GM20000 (cell line): ENCODE results near the gene TNIP2.
A peak's percentile ranks its signal among the peaks of the same experiment; 100 is the strongest.

Experiments used
- DNase-seq: peaks from one replicate; pipeline ENCODE4 v3.0.0; 2012; ENCODE audit warnings: low spot score
- TF ChIP-seq, protein P1 (sequence below): IDR thresholded peaks from 2 replicates; pipeline ENCODE4 v1.5.1; 2012; ENCODE audit warnings: mild to moderate bottlenecking, control low read depth; ENCODE audit errors: extremely low read depth, missing control alignments

The TNIP2 gene

DNA sequence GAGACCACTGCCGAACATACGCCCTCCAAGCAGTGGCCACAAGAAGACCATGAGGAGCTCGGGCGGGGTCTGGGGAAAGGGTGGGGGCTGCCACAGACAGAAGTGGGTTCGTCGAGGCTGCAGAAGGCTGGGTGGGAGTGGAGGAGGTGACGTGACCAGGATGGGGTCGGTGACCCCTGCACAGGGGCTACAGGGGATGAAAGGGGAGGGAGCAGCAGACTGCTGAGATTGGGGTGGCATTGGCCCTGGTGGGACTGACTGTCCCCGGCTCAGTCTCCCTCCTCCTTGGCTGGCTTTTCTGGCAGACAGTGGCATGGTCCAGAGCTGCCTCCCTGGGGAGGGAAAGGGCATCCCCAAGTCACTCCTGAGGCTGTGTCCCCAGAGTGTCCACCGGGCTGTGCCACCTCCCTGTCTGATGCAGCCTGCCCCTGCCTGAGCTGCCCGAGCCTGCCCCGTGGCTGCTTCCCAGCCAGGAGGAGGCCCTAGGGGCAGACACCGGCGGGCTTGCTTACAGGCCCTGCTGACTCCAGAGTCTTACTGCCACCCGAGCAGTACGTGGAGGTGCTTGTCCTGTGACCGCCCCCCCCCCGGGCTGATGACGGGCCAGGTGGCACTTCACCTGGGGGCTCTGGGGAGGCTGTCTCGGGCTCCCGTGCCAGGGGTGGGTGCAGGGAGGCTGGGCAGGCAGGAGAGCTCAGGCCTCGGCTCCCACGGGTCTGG, 44.0 kb upstream of the TNIP2 start:
- TF ChIP-seq, protein P1, sequence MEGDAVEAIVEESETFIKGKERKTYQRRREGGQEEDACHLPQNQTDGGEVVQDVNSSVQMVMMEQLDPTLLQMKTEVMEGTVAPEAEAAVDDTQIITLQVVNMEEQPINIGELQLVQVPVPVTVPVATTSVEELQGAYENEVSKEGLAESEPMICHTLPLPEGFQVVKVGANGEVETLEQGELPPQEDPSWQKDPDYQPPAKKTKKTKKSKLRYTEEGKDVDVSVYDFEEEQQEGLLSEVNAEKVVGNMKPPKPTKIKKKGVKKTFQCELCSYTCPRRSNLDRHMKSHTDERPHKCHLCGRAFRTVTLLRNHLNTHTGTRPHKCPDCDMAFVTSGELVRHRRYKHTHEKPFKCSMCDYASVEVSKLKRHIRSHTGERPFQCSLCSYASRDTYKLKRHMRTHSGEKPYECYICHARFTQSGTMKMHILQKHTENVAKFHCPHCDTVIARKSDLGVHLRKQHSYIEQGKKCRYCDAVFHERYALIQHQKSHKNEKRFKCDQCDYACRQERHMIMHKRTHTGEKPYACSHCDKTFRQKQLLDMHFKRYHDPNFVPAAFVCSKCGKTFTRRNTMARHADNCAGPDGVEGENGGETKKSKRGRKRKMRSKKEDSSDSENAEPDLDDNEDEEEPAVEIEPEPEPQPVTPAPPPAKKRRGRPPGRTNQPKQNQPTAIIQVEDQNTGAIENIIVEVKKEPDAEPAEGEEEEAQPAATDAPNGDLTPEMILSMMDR, result no peak
- DNase-seq, result no peak

DNA sequence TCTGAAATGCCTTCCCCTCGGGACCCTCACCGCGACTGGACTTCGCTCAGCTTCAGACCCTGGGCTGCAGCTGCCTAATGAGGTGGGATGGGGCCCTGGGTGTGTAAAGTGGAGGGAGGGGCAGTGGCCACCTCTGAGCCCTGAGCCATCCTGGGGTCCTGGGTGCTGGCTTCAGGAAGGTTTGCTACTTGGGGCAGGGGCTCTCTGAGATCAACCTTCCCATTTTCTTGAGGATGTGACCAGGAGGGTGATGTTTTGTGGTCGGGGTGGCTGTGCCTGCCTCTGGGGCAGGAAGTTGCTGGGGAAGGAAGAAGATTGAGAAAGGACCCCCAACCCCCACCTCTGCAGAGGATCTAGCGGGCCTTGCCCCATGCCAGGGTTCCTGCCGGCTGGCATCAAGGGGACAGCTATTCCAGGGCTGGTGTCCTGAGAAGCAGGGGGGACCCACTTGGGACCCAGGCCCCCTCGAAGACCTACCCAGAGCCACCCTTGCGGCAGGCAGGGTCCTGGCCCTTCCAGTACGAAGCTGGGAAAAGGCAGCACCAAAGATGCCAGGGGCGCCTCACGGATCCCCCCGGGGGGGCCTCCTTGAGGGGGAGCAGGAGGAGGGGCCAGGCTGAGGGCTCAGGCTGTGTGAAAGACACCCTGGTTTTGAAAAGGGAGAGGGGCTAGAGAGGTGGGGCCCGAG, 43.2 kb upstream of the TNIP2 start:
- no peak for DNase-seq
- TF ChIP-seq, protein P1, result no peak

DNA sequence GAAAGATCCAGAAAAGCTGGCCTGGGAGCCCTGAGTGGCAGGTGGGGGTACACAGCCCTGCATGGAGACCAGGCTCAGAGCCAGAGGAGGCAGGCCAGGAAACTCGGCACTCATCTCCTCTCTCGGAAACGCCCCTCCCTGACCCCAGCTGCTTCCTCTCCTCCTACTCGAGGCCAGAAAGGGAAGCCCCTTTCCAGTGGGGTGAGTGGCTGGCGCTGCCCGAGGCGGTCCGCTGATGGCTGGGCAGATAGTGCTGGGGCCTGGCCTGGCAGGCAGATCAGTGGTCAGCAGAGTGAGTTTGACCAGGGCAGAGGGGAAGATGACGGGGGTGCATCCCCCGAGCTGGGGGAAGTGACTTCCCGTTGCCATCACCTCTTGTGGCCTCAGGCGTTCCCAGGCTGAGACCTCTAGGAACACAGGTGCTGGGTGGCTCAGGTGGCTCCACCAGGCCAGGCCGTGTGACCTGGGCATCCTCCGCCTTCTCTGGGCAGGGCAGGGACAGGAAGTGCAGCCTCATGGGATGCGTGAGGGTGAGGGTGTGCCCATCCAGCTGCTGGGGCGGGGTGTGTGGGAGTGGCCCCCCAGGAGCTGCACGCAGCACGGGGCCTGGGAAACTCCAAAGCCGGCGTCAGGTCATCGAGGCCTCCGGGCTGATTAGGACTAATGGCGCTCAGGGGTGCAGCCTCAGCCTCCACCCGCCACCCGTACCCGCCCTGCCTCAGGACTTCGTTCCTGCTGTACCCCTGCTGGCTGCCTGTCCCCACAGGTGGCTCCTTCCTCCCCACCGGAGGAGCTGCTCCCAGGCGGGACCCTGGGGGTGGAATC, 42.5 kb upstream of the TNIP2 start:
- peak; percentile 75 for DNase-seq
- TF ChIP-seq, protein P1, result no peak

DNA sequence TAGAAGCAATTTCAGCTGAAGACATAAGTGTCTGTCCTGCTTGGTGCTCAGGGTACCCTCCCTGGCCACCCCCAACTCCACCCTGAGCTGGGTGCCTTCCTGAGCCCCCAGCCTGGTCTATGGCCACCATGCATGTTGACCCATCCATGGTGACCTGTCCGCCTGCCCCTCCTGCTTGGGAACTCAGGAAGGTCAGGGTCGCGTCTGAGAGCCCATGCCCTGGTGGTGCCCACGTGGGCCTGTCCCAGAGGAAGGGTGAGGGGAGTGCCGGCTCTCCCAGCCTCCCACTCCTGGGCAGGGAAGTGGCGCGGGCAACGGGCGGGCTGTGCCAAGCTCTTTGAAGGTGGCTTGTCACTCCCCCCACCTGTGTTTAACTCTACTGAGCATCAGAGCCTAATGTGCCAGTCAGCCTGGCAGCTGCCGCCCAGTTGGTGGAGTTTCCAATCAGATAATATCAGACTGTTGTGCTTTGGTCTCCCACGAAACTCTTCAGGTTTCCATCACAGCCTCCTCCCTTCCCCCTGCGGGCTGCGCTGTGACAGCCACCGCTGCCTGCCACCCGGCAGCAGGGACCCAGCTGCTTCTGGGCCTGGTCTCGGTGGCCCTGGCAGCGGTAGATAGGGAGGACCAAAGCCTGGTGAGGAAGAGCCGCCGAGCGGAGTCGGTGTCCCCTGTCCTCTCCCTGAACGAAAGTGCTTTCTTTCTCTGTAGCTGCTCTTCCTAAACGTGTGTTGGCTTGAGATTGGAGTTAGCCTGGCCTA, 41.6 kb upstream of the TNIP2 start:
- DNase-seq, result no peak
- TF ChIP-seq, protein P1, result no peak

DNA sequence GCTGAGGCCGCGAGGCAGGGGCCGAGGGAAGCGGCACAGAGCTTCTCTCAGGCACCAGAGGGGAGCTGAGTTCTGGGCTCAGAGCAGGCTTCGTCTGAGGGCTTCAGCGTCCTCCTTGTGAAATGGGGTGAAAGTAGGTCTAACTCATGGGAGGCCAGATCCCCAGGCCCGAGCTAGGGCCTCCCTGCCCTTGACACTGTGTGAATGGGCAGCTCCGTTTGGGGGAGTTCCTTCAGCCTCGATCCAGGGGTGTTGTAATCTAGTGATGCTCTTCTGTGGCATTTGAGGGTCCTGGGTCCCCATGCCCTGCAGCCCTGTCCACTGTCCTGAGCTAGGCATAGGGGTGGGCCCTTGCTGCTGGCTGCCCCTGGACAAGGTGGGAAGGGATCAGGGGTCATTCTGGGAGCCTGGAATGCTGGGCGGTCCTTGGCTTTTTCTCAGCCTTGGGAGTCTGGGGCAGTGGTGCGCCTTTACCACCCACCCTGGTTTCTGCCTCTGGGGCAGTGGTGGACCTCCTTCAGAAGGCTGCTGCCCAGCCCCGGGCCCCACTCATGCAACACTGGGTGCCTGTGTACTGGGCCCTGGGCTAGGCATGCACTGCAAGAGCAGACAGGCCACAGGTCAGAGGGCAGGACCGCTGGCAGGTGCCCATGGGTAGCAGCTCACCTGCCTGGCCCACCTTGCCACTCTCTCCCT, 40.9 kb upstream of the TNIP2 start:
- DNase-seq, result no peak
- TF ChIP-seq, protein P1, result no peak

DNA sequence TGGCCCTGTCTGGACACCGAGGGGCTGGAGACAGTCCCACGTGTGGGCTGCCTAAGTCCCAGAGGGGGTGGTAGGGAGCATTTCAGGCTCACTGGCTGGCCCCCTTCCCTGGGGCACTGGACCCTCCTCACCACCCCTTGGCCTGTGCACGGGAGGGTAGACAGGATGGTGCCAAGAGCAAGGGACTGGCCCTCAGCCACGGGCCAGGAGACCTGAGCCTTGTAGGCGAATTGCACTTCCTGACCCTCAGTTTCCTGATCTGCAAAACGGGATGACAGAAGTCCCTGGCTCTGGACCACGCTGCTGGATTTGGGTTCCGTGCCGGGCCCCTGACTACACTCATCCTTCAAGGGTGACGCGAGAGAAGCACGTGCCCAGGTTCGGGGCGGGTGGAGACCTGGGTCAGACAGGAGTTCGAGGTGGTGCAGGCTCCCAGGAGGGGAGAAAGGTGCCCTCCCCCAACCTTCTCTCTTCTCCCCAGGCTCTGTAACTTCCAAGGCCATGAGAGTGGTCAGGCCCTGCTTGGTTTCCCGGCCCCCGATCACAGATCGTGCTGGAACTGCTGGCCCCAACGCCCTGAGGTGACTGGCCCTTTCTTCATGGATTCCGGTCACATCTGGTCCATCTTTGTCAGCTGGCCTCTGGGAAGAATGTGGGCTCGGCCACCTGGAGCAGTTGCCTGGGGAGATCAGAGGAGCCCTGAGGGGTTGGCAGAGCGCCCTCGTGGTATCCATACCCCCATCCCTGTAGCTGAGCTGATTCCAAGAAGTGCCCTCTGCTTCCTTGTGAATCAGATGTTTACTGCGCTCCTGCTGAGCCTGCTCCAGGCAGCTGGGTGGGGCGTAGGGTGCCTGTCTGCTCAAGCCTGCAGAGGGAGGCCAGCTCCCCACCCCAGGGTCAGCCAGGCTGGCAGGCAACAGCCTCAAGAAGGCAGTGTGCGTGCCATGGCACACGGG, 40.0 kb upstream of the TNIP2 start:
- DNase-seq, result no peak
- TF ChIP-seq, protein P1, result no peak
